Upper lobe of right lung (tissue), 1 donor: ENCODE data around the gene SNCA. TPM values are rescaled to one million over a fixed set of nuclear protein-coding genes. Genes with fewer than 3 reads are reported as not detected.

Experiments used
- ATAC-seq: fragments of 200-7000 bp; cut with Tn5 transposase; one replicate; pipeline ENCODE4 v1.9.1; 2020; ENCODE audit warnings: mild to moderate bottlenecking, moderate library complexity
- DNase-seq: peaks from one replicate; pipeline ENCODE4 v3.0.0-alpha.2; 2020
- H3K27ac ChIP-seq: fragments of 200-600 bp; one replicate; pipeline ENCODE4 v1.8.0; 2022
- H3K27me3 ChIP-seq: fragments of 200-600 bp; one replicate; pipeline ENCODE4 v1.8.0; 2022; ENCODE audit warnings: mild to moderate bottlenecking
- H3K36me3 ChIP-seq: fragments of 200-600 bp; one replicate; pipeline ENCODE4 v1.8.0; 2022
- H3K4me1 ChIP-seq: fragments of 200-600 bp; one replicate; pipeline ENCODE4 v1.8.0; 2022
- H3K4me3 ChIP-seq: fragments of 200-600 bp; one replicate; pipeline ENCODE4 v1.8.0; 2022; ENCODE audit warnings: mild to moderate bottlenecking
- H3K9me3 ChIP-seq: fragments of 200-600 bp; one replicate; pipeline ENCODE4 v1.8.0; 2022
- intact Hi-C: fragments of 100-400 bp; cut with DNase I; formaldehyde crosslinking; loops from one replicate; pipeline ENCODE4 v1.11.0; 2022
- total RNA-seq: library from RNA; stranded (reverse); fragmentation: NEBNext Ultra II Directional; extraction: Animal tissue kit (Norgen Biotek cat#: 25700); gene quantifications from one replicate; pipeline ENCODE4 v1.2.1, GENCODE V29; 2021
- TF ChIP-seq, protein P1 (sequence below): fragments of 200-600 bp; IDR thresholded peaks from one replicate; pipeline ENCODE4 v1.8.0; 2022; ENCODE audit warnings: antibody characterized with exemption
- donor health status: DM: no; HTN: yes; CAD: no; lungs with severe emphysema.

Gene SNCA
- total RNA-seq, 1 donor from 2014 or later: 12.1 TPM

DNA sequence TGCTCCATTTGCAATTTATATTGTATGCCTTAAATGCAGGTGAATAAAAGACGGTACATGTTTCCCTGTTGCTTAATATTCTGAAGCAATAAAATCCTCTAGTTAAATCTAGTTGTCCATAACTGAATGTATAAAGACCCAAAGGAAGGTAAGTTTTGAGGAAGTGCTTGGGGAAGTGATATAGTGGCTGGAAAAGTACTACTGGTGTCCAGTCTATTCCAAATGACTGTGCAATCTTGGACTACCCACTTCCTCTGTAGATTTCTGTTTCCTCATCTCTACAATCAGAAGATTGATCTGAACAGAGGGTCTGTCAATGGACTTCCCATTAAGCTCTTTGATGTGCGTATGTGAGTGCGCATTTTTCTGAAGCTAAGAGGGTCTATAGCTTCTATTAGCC, 17.0 kb downstream of the SNCA start:
- no peaks in the 10 kb centered on the region for H3K4me1 ChIP-seq
- intact Hi-C loops: no loop called here
- H3K4me3 ChIP-seq: no peak overlapping the region
- peak; percentile 39 for ATAC-seq
- H3K36me3 ChIP-seq: no peaks in the 10 kb centered on the region
- no peaks in the 10 kb centered on the region for H3K27me3 ChIP-seq
- no peak for DNase-seq
- H3K9me3 ChIP-seq: no peaks in the 10 kb centered on the region
- TF ChIP-seq, protein P1, sequence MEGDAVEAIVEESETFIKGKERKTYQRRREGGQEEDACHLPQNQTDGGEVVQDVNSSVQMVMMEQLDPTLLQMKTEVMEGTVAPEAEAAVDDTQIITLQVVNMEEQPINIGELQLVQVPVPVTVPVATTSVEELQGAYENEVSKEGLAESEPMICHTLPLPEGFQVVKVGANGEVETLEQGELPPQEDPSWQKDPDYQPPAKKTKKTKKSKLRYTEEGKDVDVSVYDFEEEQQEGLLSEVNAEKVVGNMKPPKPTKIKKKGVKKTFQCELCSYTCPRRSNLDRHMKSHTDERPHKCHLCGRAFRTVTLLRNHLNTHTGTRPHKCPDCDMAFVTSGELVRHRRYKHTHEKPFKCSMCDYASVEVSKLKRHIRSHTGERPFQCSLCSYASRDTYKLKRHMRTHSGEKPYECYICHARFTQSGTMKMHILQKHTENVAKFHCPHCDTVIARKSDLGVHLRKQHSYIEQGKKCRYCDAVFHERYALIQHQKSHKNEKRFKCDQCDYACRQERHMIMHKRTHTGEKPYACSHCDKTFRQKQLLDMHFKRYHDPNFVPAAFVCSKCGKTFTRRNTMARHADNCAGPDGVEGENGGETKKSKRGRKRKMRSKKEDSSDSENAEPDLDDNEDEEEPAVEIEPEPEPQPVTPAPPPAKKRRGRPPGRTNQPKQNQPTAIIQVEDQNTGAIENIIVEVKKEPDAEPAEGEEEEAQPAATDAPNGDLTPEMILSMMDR: no peak
- H3K27ac ChIP-seq: no peak overlapping the region

DNA sequence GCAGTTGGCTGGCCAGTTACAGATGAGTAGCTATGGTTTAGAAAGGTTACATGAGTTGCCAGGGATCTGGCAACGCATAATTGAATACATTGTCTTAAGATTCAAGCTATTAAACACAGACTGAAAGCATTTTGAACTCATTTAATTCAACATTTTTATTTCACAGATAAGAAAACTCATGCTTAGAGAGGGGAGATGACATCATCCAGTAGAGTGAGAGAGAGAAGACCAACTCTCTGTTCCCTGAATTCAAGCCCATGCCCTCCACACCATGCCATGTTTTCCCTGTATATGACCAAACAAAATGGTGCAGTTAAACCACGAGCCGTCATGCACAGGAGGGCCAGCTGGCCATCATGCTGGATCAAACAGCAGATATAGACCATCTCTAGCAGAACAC, 22.6 kb downstream of the SNCA start:
- TF ChIP-seq, protein P1: no peak
- ATAC-seq (no peak), DNase-seq (no peak)
- Histone ChIP-seq H3K4me1 (no peaks in the 10 kb centered on the region), H3K27me3 (no peaks in the 10 kb centered on the region), H3K4me3 (no peak overlapping the region), H3K27ac (no peak overlapping the region), H3K9me3 (no peaks in the 10 kb centered on the region), H3K36me3 (no peaks in the 10 kb centered on the region)
- intact Hi-C loops: no loop called here

DNA sequence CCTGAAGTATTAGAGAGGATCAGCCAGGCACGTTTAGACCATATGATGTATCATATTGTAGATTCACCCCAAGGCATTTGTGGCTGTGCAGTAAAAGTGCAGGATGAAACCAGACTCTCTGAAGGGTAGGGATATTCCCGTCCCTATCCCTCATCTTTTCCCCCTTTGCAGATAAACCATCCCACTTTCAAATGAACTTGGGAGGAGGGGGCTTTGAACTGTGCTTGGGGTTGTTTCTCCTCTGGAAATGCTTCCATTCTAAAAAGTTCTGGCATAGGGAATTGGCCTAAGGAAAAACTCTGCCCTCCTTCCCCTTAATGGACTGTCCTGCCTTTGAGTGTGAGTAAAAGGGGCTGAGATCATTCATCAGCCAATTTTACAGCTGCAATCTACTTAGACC, 23.8 kb downstream of the SNCA start:
- ATAC-seq: no peak
- Histone ChIP-seq H3K9me3 (no peaks in the 10 kb centered on the region), H3K36me3 (no peaks in the 10 kb centered on the region), H3K4me3 (no peak overlapping the region), H3K27ac (no peak overlapping the region), H3K27me3 (no peaks in the 10 kb centered on the region), H3K4me1 (no peaks in the 10 kb centered on the region)
- intact Hi-C loops: no loop called here
- TF ChIP-seq, protein P1: no peak
- no peak for DNase-seq

DNA sequence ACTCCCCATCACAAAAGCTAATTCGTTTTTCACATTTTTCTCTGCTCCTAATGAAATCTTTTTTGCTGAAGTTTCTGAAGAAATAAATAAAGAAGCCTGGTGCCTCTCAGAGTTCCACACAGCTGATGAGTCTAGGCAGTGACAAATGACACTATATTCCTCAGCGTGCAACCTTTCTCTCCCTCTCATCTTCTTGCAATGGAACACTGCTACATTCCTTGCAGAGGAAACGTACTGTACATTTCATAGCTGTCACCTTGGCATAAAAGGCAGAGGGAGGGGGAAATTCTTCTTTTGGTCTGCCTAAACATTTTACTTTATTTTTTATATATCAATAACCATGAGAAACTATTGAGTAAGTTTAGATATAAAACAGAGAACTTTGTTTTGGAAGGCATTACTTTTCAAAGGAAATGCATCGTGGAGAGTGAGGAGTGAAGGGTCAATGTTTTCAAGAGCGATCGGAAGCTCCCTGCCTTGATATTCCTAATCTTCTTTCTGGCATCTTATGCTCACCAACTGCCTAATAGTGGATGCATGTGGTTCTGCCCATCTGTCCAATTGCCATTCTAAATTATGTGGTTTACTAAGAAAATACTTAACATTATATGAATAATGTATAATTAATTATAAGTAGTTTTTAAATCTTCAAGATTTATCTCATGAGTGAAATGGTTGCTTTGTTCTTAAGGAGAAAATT, 29.4 kb downstream of the SNCA start:
- TF ChIP-seq, protein P1: no peak
- no peak overlapping the region for H3K27ac ChIP-seq
- intact Hi-C loops: no loop called here
- no peaks in the 10 kb centered on the region for H3K9me3 ChIP-seq
- ATAC-seq: no peak
- DNase-seq: no peak
- H3K36me3 ChIP-seq: no peaks in the 10 kb centered on the region
- H3K4me3 ChIP-seq: no peak overlapping the region
- H3K4me1 ChIP-seq: no peaks in the 10 kb centered on the region
- H3K27me3 ChIP-seq: no peaks in the 10 kb centered on the region

DNA sequence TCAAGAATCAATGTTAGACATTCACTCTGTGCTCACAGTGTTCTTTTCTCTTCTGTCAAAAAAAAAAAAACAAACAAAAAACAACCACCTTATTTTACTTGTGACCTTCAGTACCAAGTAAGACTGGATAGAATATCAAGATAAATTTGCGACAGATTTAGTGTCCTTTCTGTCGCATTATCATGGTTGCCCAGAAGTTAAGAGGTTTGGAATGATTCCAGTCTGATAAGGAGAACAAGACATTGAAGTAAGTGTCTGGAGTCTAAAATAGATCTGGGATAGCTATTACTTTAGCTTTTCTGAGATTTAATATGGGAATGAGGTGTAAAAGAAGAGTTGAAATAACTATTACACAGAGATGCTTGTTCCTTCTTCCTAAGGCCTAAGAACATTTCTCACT, 31.7 kb downstream of the SNCA start:
- H3K4me1 ChIP-seq: no peaks in the 10 kb centered on the region
- ATAC-seq (no peak), DNase-seq (no peak)
- H3K27me3 ChIP-seq: no peaks in the 10 kb centered on the region
- H3K4me3 ChIP-seq: no peak overlapping the region
- TF ChIP-seq, protein P1: no peak
- no peak overlapping the region for H3K27ac ChIP-seq
- no peaks in the 10 kb centered on the region for H3K9me3 ChIP-seq
- H3K36me3 ChIP-seq: no peaks in the 10 kb centered on the region
- intact Hi-C loops: no loop called here

DNA sequence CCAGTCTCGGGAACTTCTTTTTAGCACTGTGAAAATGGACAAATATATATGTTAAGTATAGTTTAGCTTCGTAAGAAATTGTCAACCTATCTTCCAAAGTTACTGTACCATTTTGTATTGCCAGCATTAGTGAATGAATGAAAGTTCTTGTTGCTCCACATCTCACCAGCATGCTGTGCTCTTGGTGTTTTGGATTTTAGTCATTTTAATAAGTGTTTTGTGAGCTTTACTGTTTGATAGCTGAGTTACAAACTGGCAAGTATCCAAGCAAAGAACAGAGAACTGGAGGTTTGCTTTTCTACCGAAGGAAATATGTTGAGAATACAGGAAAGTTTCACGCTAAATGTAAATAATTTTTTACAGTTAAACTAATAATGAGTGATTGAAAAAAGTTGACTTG, 33.0 kb downstream of the SNCA start:
- ATAC-seq: no peak
- intact Hi-C loops: no loop called here
- Histone ChIP-seq H3K36me3 (no peaks in the 10 kb centered on the region), H3K4me1 (no peaks in the 10 kb centered on the region), H3K4me3 (no peak overlapping the region), H3K27me3 (no peaks in the 10 kb centered on the region), H3K27ac (no peak overlapping the region), H3K9me3 (no peaks in the 10 kb centered on the region)
- no peak for DNase-seq
- TF ChIP-seq, protein P1: no peak
